Measurements from ENCODE around the gene TMEM8B. TPM values are rescaled to one million over a fixed set of nuclear protein-coding genes. Genes with fewer than 3 reads are reported as not detected.

Gene TMEM8B
- 12.7 and 12.9 TPM in 2 replicates for polyA plus RNA-seq
- polyA minus RNA-seq: 15.6 and 18.2 TPM in 2 replicates

DNA sequence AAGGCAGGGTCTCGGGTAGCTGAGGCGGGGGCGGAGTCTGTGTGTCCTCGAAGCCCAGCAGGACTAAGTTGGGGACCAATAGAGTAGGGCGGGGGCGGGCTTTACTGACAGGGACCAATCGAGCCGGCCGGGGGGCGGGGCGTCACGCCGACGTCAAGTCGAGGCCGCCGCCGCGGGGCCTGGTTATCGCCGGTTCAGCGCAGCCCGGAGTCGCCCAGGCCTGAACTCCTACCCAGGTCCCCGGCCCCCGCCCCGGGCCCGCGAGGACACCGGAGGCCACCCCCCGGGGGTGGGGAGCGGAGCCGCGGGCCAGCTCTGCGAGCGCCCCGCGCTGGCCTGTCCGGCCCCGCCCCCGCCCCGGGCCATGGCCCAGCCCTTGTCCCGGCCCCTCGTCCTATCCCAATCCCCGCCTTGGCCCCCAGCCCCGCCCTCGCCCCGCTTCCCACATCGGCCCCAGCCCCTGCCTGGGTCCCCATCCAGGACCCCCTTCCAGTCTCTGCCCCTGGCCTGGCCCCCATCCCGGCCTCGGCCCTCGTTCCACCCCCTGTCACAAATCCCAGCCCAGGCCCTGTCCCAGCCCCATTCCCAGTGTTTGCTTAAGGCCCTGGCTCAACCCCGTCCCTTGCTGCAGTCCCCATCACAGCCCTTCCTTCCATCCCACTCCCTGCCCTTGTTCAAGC, at the start of gene TMEM8B:
TMEM8B (plus strand) TSS at position 145 of the 680 bp plus-strand sequence; CDS start at position 365, 220 bp downstream.
- Histone ChIP-seq H2AFZ (ENCODE audit: low read depth, low read length) (peak within 1 kb of the TSS; percentile 83), H3K4me2 (ENCODE audit: low read length) (peak within 1 kb of the TSS; percentile 84), H3K79me2 (replicated peaks; ENCODE audit: insufficient read depth, low read length) (peaks cover 14% of the 10 kb centered on the region), H3K9me2 (ENCODE audit: insufficient read depth, low read length) (no peaks in the 10 kb centered on the region), H3K9ac (ENCODE audit: low read length) (peak within 1 kb of the TSS; percentile 91), H3K27me3 (ENCODE audit: insufficient read depth, low read depth, low read length) (no peaks in the 10 kb centered on the region), H3K9me3 (ENCODE audit: low read length) (no peaks in the 10 kb centered on the region), H3K27ac (ENCODE audit: low read length) (peak within 1 kb of the TSS; percentile 61), H4K20me1 (ENCODE audit: insufficient read depth) (no peaks in the 10 kb centered on the region), H3F3A (ENCODE audit: insufficient read depth, low read length, poor library complexity, severe bottlenecking) (no peaks in the 10 kb centered on the region), H3K4me3 (ENCODE audit: low read length) (peak within 1 kb of the TSS; percentile 83), H3K36me3 (ENCODE audit: insufficient read depth, low read length) (no peaks in the 10 kb centered on the region)
- TF ChIP-seq POLR2AphosphoS5 (IDR thresholded peaks at IDR 0.05) (peak; percentile 88), MXI1 (conservative IDR thresholded peaks at IDR 0.05; ENCODE audit: poor library complexity, severe bottlenecking) (no peak), TAF1 (IDR thresholded peaks at IDR 0.05; ENCODE audit: low read depth) (peak; percentile 73), EZH2 (IDR thresholded peaks at IDR 0.05; ENCODE audit: borderline replicate concordance, insufficient read depth, low read length, poor library complexity, severe bottlenecking) (no peak), RAD21 (conservative IDR thresholded peaks at IDR 0.05) (no peak), SMC3 (conservative IDR thresholded peaks at IDR 0.05; ENCODE audit: poor library complexity) (peak; percentile 2), REST (IDR thresholded peaks at IDR 0.05; ENCODE audit: borderline replicate concordance) (no peak), EP300 (conservative IDR thresholded peaks at IDR 0.05; ENCODE audit: poor library complexity, severe bottlenecking) (no peak)
- TF ChIP-seq, protein P1, sequence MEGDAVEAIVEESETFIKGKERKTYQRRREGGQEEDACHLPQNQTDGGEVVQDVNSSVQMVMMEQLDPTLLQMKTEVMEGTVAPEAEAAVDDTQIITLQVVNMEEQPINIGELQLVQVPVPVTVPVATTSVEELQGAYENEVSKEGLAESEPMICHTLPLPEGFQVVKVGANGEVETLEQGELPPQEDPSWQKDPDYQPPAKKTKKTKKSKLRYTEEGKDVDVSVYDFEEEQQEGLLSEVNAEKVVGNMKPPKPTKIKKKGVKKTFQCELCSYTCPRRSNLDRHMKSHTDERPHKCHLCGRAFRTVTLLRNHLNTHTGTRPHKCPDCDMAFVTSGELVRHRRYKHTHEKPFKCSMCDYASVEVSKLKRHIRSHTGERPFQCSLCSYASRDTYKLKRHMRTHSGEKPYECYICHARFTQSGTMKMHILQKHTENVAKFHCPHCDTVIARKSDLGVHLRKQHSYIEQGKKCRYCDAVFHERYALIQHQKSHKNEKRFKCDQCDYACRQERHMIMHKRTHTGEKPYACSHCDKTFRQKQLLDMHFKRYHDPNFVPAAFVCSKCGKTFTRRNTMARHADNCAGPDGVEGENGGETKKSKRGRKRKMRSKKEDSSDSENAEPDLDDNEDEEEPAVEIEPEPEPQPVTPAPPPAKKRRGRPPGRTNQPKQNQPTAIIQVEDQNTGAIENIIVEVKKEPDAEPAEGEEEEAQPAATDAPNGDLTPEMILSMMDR (IDR thresholded peaks at IDR 0.05; ENCODE audit: poor library complexity, severe bottlenecking): no peak

DNA sequence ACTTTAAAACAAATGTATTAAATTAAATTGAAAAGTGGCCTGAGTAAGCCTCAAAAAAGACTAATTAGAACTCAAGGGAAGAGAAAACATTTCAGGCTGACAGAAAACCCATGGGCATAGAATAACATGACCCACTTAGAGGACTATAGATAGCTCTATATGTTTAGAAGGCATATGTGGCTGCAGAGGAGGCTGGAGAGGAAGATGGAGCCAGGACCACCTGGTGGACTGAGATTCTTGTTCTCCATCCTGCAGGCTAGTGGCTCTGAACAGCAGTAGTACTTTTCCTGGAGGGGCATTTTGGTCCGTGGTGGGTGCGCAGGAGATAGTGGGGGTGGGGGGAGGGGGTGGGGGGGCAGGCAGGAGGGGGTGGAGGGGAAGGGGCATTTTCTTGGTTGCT, 48.0 kb upstream of the TMEM8B start:
- Histone ChIP-seq H4K20me1 (ENCODE audit: insufficient read depth) (no peaks in the 10 kb centered on the region), H3K27me3 (ENCODE audit: insufficient read depth, low read depth, low read length) (no peaks in the 10 kb centered on the region), H3K79me2 (replicated peaks; ENCODE audit: insufficient read depth, low read length) (no peaks in the 10 kb centered on the region), H3K4me2 (ENCODE audit: low read length) (no peak overlapping the region), H3F3A (ENCODE audit: insufficient read depth, low read length, poor library complexity, severe bottlenecking) (no peaks in the 10 kb centered on the region), H3K9ac (ENCODE audit: low read length) (no peak overlapping the region), H3K27ac (ENCODE audit: low read length) (no peak overlapping the region), H3K36me3 (ENCODE audit: insufficient read depth, low read length) (no peaks in the 10 kb centered on the region), H3K4me3 (ENCODE audit: low read length) (no peak overlapping the region), H2AFZ (ENCODE audit: low read depth, low read length) (no peak overlapping the region), H3K9me2 (ENCODE audit: insufficient read depth, low read length) (no peaks in the 10 kb centered on the region), H3K9me3 (ENCODE audit: low read length) (no peaks in the 10 kb centered on the region)
- no peak for TF ChIP-seq RAD21 (conservative IDR thresholded peaks at IDR 0.05)
- TF ChIP-seq, protein P1 (IDR thresholded peaks at IDR 0.05; ENCODE audit: poor library complexity, severe bottlenecking): no peak
- TF ChIP-seq POLR2AphosphoS5 (IDR thresholded peaks at IDR 0.05): no peak
- TF ChIP-seq EZH2 (IDR thresholded peaks at IDR 0.05; ENCODE audit: borderline replicate concordance, insufficient read depth, low read length, poor library complexity, severe bottlenecking): no peak
- TF ChIP-seq SMC3 (conservative IDR thresholded peaks at IDR 0.05; ENCODE audit: poor library complexity): no peak
- no peak for TF ChIP-seq TAF1 (IDR thresholded peaks at IDR 0.05; ENCODE audit: low read depth)
- no peak for TF ChIP-seq REST (IDR thresholded peaks at IDR 0.05; ENCODE audit: borderline replicate concordance)
- TF ChIP-seq MXI1 (conservative IDR thresholded peaks at IDR 0.05; ENCODE audit: poor library complexity, severe bottlenecking): no peak
